Stimulated activated CD4-positive, alpha-beta T cell treated with anti-CD3 and anti-CD28 coated beads, Interleukin-2, amount 100 ng/mL, for 48 hours (primary cell): ENCODE measurements around the gene MDN1.
"Not testable (repeated sequence)": the region's sequence is repeated elsewhere in the genome, so short reads cannot be mapped to it uniquely, and the experiment has no call there.

Experiments used
- DNase-seq, 2 donors: peaks; one replicate each; pipeline ENCODE4 v3.0.0-alpha.2; 2020

The MDN1 gene

DNA sequence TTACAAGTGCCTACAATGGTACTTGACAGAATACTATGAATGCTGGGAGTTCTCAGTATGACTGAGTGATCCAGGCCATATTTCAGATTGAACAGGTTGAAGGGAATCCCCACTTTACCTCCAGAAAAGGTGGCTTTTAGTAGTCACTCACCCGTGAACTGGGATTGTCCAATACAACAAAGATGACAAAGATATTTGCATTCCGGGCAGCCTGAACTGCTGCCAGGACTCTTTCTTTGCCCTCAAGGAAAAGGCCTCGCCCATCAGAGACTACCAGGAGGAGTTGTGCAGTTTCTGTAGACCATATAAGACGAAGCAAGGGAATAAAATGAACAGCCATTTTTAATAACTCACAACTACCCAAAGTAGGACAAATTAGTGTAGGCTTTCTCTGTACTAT lies 174.7 kb downstream of the MDN1 start:
- no peak for DNase-seq

DNA sequence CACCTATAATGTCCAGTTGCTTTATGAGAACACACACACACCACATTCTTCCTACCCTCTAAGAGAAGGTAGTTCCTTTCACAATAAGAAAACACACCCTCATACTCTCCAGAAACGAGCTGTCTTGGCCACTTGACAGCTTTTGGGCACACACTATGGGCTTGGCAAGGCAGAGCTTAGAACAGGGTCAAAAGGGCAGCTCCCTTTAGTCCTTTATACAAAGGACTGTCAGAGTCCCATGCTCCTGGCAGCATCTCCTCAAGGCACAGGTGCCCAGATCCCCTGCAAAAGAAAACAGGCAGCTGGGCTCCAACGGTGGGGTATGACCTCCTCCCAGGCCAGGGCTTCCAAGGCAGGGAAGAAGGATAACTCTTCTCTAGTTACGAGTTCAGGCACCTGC lies 176.2 kb downstream of the MDN1 start:
- no peak for DNase-seq

DNA sequence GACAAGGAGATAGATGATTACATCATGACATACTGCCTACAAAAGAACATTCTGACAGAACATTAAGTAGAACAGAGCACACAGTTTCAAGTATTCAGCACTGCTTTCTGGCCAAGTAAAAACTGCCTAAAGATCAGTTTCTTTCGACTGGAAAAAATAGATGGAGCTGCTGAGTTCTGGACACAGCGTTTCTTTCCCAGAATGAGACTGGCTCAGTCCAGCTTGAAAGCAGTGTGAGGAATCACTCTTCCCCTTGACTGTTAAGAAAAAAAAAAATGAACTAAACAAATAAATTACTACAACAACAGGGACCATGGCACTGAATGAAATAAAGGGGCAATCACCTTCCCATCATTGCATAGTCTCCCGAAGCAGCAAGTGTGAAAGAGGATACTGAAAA lies 176.6 kb downstream of the MDN1 start:
- no peak for DNase-seq

DNA sequence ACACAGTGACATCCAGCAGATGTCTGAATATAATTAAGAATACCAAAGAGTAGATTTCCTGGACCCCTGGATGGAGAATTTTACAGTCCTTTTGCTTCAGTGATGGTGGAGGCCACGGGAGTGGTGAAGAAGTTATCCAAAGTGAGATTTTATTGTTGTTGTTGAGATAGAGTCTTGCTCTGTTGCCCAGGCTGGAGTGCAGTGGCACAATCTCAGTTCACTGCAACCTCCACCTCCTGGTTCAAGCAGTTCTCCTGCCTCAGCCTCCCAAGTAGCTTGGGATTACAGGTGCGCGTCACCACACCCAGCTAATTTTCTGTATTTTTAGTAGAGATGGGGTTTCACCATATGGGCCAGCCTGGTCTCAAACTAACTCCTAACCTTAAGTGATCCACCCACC lies 178.0 kb downstream of the MDN1 start:
- DNase-seq: not testable (repeated sequence)

DNA sequence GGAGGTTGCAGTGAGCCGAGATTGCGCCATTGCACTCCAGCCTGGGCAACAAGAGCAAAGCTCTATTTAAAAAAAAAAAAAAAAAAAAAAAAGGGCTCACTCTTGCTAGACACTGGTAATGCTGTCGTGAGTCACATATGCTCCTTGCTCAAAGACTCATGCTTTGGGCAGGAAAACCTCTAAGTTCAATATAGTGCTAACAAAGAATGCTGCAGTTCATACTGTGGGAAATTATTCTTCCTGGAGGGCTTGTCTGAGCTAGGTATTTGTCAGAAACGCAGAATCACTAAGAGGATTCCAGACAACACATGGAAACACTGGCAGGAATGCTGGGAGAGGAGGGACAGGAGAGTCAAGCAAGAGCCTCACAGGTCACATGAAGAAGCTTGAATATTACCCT lies 178.8 kb downstream of the MDN1 start:
- DNase-seq: no peak

DNA sequence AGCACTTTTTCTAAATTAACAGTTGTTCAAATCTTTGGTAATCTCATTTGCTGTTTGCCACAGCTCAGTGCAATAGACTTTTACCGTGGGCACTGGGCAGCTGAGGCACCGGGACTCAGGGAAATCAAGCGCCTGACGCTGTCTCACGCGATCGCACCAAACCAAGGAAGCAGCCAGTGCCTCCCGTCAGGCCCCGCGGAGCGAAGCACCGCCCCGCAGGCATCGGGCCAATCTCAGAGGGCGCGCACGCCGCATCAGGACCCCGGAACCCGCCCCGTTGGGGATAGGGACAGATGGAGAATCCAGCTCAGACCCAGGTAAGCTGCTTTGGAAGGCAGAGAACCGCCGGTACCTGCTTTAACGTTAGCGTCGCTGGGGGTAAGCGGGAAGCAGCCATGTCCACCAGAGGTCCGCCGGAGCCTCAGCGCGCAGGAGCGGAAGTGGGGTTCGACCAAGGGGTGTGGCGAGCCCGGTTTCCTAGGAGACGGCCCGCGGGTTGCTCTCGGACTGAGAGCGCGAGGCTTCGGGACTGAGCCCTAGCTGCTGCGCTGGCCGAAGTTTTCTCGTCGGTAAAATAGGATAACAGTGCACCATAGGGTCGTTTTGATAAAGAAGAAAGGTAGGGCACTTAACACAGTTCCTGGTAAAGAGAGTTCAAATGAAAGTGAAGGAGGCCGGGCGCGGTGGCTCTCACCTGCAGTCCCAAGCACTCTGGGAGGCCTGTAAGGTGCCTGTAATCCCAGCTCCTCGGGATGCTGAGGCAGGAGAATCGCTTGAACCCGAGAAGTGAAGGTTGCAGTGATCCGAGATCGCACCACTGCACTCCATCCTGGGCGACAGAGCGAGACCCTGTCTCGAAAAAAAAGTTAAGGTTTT lies 181.0 kb downstream of the MDN1 start, which contains the start of gene LYRM2:
LYRM2 (minus strand) TSS at position 428 of the 876 bp plus-strand sequence; CDS start at position 397, 31 bp downstream.
- peak; percentile 87 to 92 for DNase-seq

DNA sequence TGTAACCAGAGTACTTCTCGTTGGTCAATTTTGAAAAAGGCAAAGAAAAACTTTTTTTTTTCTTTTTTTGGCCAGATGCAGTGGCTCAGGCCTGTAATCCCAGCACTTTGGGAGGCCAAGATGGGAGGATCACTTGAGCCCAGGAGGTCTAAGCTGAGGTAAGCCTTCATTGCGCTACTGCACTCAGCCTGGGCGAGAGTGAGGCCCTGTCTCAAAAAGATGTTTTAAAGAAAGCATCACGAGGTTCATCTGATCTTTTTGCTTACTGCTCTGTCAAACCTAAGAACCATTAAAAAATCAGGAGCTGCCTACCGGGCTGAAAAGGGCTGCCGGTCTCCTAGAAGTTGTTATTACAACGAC lies 181.7 kb downstream of the MDN1 start:
- no peak for DNase-seq

DNA sequence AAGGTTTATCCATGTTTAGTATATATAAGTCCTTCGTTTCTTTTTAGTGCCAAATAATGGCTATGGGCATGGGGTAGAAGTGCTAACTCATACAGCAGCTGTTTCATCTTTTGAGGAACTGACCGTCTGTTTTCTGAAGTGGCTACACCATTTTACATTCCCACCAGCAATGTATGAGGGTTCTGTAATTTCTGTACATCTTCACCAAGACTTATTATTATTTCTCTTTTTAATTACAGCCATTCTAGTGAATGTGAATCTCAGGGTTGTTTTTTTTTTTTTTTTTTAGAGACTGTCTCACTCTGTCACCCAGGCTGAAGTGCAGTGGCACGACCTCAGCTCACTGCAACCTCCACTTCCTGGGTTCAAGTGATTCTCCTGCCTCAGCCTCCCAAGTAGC lies 183.2 kb downstream of the MDN1 start:
- DNase-seq: not testable (repeated sequence)

DNA sequence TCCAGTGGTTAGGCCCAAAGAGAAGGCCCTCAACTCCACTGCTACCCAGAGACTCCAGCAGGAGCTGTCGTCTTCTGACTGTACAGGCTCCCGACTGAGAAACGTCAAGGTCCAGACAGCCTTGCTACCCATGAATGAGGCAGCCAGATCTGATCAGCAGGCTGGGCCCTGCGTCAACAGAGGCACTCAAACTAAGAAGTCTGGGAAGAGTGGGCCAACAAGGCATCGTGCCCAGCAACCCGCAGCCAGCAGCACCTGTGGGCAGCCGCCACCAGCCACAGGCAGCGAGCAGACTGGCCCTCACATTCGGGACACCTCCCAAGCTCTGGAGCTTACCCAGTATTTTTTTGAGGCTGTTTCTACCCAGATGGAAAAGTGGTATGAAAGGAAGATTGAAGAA lies 189.1 kb downstream of the MDN1 start:
- DNase-seq: no peak

DNA sequence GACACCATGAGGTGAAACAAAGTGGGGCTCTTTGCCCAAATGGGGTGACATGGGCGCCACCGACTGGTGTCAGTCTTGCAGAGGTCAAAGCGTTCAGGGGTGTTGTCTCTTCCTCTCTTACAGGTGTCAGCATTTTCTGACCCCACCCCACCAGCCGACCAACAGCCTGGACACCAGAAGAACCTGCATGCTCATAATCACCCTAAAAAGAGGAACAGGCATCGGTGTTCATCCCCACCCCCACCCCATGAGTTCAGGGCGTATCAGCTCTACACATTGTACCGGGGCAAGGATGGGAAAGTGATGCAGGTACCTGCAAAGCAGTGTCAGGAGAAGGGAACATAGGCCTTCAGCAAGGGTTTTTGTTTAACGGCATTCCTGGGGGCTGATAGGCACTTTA lies 195.8 kb downstream of the MDN1 start:
- no peak for DNase-seq

DNA sequence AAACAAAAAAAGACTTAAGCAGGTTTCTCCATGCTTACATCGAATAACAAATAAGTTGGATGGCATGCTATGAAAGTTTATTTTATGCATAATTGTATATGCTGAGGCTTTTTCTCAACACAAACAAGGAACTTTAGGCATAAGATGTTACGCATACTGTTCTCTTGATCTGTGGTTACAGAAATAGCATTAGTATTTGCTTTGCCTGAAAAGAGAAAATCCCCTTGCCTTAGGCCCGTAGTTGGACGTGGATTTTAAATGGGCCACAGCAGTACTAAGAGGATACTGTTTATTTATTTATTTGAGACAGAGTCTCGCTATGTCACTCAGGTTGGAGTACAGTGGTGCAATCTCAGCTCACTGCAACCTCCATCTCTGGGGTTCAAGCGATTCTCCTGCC lies 200.0 kb downstream of the MDN1 start:
- DNase-seq: no peak

DNA sequence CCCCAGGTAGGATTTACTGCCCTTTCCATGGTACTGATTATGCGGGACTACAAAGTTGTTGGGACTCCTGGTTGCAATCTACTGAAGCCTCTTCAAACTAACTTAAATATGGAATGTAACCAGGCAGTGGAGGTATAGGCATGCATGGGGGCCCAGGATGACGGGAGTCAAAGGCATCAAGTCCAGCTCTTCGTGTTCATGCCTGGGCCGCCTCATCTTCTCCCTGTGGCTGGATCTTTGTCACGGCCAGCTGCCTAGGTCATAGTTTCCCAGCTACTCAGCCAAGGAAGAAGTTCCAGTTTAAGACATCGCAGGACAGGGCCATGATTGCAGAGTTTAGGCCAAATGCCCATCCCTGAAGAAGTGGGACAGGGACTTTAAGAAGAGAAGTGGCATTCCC lies 201.6 kb downstream of the MDN1 start:
- no peak for DNase-seq

DNA sequence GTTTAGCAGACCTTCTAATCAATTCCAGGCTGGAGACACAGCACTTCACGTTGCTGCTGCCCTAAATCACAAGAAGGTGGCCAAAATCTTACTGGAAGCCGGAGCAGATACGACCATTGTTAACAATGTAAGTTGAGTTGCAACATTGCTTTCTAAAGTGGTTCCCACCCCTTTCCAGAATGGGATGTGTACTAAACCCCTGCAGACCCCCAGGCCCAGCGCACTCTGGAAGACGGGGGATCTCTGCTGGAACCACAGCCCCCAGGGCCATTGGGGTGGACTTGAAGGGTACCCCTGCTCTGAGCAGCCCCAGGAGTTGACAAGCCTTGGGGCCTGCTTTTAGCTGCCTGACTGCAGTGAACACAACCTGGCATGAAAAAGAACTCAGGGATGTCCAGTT lies 203.1 kb downstream of the MDN1 start:
- no peak for DNase-seq

DNA sequence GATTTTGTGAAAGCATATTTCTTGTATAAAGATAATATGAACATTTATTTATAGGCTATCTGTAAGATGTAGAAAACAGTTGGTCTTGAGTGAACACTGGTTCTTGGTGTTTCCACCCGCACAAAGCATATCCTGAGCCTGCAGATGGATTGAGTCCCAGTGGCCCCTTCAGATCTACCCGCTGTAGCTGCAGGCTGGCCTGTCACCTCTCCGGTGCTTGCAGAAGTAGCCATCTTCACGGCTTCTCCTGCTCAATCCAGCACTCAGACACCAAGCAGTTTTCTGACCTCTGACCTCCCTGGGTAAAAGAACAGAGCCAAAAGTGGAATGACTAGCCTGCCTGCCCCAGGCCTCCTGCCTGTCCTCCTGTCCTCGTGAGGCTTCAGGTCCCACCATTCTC lies 203.7 kb downstream of the MDN1 start:
- no peak for DNase-seq

DNA sequence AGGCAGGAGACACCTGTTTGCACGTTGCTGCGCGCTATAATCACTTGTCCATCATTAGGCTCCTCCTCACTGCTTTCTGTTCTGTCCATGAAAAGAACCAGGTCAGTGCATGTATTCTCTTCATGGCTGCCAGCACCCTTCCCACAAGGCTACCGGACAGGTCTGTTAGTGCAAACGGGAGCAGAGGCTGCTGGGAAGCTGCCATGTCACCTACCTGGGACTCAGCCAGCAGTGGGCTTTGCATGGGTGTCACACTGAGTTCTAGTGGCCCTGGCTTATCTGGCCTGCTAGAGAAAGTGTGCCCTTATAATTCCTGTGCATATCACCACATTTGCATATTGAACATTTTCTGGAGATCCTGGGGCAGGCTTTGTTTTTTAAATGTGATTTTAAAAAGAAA lies 205.8 kb downstream of the MDN1 start:
- no peak for DNase-seq

DNA sequence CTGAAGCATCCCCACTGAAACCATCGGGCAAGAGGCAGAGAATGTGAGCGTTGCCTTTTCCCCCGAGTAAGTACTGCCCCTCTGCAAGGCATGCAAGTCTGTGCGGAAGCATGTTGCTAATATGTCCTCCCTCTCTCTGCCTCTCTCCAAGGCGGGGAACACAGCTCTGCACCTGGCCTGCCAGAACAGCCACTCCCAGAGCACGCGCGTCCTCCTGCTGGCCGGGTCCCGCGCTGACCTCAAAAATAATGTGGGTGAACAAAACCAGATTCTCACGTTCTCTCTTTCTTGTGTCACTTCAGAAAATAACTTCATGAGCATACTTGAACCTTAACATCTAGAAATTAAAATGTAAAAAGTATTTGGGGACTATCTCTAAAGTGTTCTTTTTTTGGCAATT lies 207.5 kb downstream of the MDN1 start:
- no peak for DNase-seq

DNA sequence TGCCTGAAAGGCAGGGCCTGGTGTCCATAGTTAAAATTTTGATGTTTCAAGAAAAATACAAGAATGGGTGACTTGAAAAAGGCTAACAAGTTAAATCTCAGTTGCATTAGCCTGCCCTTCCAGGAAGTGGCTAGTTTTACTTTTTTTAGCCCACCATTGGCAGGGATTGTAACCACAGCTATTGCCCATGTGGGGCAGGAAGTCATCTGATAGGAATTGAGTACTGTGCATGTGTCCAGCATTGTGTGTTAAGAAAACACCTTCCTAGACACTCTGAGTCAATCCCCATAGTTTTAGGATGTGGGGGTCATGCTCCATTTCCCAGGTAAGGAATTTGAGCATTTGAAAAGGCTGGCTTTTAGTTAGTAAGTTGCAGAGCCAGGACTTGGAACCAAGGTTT lies 207.9 kb downstream of the MDN1 start:
- no peak for DNase-seq

DNA sequence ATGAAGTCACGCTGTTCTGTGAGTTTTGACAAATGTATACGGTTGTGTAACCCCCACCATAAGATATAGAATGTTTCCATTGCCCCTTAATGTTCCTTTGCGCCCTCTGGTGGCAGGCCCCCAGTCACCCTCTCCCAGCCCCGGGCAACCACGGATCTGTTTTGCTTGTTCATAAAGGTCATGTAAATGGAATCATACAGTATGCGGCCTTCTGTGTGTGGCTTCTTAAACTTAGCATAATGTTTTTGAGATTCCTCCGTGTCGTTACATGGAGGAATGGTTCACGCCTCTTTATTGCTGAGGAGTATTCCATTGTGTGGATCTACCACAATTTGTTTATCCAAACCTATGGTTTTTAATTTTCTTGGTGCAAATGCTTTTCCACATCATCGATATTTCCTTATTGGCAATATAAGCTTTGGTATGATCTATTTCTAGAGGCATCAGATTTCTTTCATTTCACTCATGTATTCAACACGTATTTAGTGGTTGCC lies 209.4 kb downstream of the MDN1 start:
- peak; percentile 74 to 76 for DNase-seq

DNA sequence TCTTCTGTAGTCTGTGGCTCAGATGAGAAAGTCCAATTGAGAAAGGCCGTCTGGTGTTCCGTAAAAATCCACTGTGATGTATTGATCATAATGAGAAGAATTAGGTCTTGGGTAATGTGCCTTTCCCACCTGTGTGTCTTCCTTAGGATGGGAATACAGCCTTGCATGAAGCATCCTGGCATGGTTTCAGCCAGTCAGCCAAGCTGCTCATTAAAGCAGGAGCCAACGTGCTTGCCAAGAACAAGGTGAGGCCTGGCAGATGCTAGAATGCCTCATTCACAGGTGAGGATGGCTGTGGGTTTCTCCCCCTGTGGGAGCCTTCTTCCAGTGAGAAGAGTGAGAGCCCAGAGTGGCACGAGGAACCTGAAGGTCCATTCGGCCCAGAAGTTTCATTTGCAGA lies 213.7 kb downstream of the MDN1 start:
- DNase-seq: no peak

DNA sequence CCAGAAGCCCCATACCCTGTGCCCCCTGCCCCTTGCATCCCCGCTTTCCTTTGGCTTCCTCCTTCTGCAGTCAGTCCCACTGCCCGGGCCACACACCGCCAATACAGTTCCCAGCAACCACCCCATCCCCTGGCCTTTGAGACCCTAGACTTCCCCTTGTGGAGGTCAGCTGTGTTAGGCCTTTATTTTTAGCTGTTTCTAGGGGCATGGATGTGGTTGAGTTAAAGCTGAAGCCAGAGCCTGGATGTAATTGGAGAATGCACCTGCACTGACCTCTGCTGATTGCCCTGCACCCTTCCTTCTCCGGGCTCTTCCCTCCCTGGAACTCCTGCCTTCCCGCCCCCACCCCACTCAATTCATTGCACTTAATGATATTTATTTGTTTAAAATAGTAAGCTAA lies 214.9 kb downstream of the MDN1 start:
- no peak for DNase-seq

DNA sequence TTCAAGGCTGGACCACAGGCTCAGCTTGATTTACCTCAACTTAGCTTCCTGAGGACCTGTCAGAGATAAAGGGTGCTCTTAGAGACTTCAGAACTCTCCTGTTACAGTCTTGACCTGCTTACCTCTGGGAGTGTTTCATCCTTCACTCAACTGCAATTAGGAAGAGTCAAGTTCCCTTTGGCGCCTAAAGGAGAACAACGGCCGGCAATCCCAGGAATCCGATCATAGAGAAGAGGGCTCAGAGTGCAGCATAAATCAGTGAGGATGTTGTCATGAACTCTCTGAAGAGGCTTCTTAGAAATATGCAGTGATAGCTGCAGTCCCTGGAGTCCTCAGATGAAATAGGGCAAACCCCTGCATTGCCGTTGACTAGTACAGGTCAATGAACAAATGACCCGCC lies 217.4 kb downstream of the MDN1 start:
- DNase-seq: no peak

DNA sequence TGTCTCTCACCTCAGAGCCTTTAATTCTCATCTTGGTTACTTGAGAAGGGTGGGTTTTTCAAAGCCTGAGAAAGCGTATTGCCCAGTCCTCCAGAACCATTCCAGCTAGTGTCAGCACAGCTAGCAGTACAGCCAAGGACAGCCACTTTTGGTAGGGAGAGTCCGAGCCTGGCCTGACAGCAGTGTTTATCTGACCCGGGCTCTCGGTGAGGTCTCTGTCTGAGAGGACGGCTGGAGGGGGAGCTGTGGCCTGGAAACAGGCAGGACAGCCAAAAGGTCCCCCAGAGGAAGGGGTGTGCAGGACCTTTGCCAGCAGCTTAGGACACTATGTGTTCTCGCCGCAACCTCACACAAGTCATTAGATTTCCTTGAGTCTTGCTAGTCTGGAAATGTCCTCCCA lies 219.9 kb downstream of the MDN1 start:
- no peak for DNase-seq

DNA sequence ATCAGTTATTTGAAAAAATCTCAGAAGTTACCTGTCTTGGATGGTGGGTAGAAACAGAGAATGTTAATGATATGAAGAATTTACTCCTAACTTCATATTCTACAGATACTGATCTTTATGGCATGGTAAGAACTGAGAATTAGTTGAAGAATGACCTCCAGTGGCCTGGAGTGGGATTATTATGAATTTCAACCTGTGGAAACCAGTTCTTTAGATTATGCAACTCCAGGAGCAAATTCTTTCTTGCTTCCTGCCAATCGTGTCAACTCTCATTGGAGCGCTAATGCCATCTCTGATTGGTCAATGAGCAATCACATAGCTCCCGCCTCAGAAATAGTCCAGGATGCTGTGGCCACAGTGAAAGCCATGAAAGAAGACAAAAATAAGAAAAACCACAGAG lies 221.6 kb downstream of the MDN1 start:
- no peak for DNase-seq

DNA sequence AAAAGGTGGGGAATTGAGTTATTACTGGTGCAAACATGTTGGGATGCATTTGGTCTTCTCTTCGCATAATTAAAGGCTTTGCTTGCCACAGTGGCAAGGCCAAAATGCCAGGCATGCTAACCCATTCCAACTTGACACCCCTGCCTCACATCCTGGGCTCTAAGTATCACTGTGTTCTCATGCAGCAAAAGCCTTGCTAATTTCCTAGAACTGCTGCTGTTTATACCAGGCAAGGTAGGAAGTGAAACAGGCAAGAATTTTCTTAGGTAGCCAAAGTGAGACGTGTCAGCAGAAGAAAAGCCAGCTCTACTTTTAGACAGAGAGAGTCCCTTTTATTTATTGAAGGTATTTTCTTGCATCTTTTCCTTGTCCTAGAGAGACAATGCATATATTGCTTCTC lies 222.2 kb downstream of the MDN1 start:
- no peak for DNase-seq

DNA sequence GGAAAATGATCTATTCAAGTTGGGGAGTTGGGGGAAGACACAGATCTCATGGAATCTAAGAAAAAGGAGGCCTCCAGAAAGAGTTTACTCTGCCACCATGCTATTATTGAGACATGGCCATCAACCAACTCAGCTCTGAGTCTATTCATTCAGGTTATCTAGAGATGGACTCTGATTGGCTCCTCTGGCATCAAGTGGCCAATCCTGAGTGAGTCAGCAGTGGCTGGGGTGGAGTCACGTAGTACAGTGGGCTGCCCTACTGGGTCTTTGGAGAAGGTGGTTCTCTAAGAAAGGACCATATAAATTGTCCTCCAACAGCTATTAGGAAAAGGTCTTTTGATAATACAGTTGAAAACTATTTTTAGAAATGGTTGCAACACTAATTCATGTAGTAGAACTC lies 223.1 kb downstream of the MDN1 start:
- DNase-seq: no peak
